ENCODE results near the gene RAB28. TPM values are rescaled to one million over a fixed set of nuclear protein-coding genes. Genes with fewer than 3 reads are reported as not detected.

Gene RAB28
- total RNA-seq, 2 experiments from 2014 or later, result 16.3 to 17.3 TPM

DNA sequence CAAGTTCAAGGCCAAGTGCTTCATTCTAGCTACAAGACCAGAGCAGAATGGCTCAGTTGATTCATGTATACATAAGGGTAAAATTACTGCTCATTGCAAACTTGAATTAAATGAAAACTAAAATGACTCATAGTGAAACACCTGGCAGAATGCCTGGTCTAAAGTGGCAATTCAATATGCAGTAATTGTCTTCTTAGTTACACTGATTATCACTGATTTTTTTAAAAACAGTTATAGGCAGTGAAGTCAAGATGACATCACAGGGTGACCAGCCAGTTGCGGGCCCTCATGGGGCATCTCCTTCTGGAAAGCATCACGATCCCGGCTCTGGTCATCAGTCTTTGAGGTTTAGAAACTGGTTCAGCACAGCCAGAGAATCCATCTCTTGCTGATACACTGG, 154.2 kb downstream of the RAB28 start:
- POLR2A ChIA-PET, result no interaction called here
- CTCF ChIA-PET, result no interaction called here

DNA sequence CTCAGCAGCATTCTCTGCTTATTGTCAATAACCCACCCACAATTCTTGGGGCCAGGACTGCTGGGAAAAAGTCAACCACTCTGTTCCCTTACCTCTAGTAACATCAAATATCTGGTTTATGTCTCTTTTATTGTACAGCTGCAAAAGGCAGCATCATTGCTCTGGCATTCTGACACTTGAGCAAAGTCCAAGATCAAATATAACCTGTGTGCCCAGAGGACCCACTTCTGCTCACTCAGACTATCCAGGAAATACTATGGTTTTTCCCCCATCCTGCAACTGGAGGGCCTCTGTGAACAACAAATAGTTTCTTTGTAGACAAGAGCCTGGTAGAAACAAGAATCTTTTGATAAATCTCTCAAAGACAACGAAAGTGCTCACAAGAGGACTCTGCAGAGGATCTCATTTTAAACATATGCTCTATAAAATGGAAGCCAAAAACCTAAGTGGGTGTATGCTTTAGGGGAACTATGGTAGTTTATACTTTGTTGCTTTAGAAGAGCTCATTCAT, 154.7 kb downstream of the RAB28 start:
- POLR2A ChIA-PET, result no interaction called here
- CTCF ChIA-PET, result no interaction called here

DNA sequence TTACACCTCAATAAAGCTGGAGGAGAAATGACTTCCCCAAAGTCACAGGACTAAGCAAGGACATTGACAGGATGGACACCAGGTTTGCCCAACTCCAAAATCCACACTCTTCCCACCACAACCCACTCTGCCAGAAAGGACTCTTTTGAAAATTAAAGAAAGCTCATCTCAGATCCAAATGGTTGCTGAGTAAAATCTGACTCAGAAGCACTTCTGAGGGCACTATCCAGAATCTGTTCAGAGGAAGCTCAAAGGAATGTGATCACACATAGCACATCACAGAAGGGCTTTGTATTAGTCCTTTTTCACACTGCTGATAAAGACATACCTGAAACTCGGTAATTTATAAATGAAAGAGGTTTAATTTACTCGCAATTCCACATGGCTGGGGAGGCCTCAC, 155.5 kb downstream of the RAB28 start:
- ChIA-PET CTCF (no interaction called here), POLR2A (no interaction called here)

DNA sequence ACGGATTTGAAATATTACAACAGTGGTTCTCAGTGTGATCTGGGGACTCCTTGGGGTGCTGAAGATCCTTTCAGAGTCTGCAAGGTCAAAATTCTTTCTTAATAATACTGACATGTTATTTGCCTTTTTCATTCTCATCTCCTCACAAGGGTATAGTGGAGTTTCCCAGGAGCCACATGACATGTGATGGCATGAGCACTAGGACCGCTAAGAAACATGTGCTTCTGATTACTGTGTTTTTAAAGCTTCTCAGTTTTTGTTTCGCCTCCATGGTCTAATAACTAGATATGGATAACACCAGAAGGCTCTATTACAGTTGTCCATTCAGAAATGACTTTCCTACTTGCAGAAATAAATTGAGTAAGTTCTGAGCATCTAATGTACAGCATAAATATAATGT, 156.1 kb downstream of the RAB28 start:
- ChIA-PET POLR2A (no interaction called here), CTCF (no interaction called here)

DNA sequence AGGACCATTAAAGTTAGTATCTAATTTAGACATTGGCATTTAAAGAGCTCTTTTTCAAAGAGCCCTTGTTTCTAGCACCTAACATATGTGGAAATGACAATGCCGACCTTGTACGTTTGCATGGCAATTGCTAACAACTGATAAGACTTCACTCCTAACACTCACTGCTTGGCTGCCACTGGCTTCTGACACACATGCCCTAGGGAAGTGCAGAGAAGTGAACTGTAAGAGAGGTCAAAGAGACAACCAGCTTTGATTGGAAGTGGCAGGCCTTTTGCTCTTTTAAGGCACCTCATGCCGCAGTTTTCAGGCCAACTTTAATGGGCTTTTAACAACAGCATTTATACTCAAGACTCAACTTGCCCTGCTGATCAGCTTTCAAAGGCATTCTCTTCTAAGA, 158.4 kb downstream of the RAB28 start:
- ChIA-PET POLR2A (no interaction called here), CTCF (interaction anchor here (0.9 kb wide), 1 partner anchor 664 kb away, joined by 3 read pairs; no protein-coding TSS in a partner anchor)

DNA sequence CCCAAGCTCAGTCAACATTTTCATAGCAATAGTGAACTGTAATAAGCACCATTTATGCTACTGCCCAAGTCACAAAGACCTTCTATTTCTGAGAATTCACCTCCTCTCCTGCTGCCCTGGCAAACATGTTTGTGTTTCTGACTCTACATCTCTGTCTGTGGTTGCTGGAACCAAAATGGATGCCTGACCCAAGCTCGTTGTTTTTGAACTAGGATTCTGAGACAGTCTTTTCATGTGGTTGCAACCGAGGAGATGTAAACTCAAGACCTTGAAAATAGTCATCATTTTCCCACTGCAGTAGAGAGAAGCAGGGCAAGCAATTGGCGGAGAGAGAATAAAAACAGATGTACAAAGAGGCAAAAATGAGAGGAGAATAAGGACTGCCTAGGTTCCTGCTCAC, 160.2 kb downstream of the RAB28 start:
- ChIA-PET POLR2A (no interaction called here), CTCF (no interaction called here)

DNA sequence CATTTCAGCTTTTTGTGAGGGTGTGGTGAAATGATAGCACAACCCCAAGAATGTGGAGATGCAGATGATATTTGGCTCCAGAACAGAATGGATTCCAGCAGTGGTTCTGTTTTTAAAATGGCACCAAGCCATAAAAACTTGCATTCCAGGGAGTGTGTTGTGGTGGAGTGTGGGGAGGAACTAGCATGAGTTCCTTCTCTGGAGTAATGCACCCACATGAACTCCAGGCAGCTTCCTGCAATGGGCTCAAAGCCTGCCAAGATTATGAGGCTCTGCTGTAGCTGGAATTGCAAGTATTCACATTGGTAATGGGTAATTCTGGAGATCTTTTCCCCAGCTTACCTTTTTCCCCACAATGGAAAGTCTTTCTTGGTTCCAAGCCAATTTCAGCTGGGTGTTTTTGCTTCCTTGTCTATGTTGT, 161.4 kb downstream of the RAB28 start:
- POLR2A ChIA-PET, result no interaction called here
- CTCF ChIA-PET, result no interaction called here

Other genes starting within 250 kb of the RAB28 start
- gene NKX3-2, start 60.2 kb upstream of the RAB28 start, total RNA-seq, result not detected
- gene BOD1L1, start 143.4 kb upstream of the RAB28 start, total RNA-seq, result 10 to 100 TPM; 32.7 to 33.3 TPM